ENCODE data around the gene RGS9.
"Not testable (repeated sequence)": the region's sequence is repeated elsewhere in the genome, so short reads cannot be mapped to it uniquely, and the experiment has no call there.

Gene RGS9

GRCh38 chr17:65155622-65156021 lies 18.5 kb downstream of the RGS9 start:
- DNase-seq (ENCODE audit: low read depth in 2 of 2, low spot score in 1 of 2), result no peak

- no peak for DNase-seq (ENCODE audit: low read depth in 2 of 2, low spot score in 1 of 2)
Measured at GRCh38 chr17:65156185-65156834, 19.1 kb downstream of the RGS9 start.

GRCh38 chr17:65156835-65157565 lies 19.8 kb downstream of the RGS9 start:
- no peak for DNase-seq (ENCODE audit: low read depth in 2 of 2, low spot score in 1 of 2)

- no peak for DNase-seq (ENCODE audit: low read depth in 2 of 2, low spot score in 1 of 2)
Measured at GRCh38 chr17:65158041-65158440, 20.9 kb downstream of the RGS9 start.

GRCh38 chr17:65158622-65159021 lies 21.5 kb downstream of the RGS9 start:
- DNase-seq (ENCODE audit: low read depth in 2 of 2, low spot score in 1 of 2), result no peak

- no peak for DNase-seq (ENCODE audit: low read depth in 2 of 2, low spot score in 1 of 2)
Measured at GRCh38 chr17:65160516-65160915, 23.3 kb downstream of the RGS9 start.

GRCh38 chr17:65163990-65164495 lies 26.9 kb downstream of the RGS9 start:
- no peak for DNase-seq (ENCODE audit: low read depth in 2 of 2, low spot score in 1 of 2)

GRCh38 chr17:65166787-65167186 lies 29.6 kb downstream of the RGS9 start:
- DNase-seq (ENCODE audit: low read depth in 2 of 2, low spot score in 1 of 2), result no peak

GRCh38 chr17:65167566-65167965 lies 30.4 kb downstream of the RGS9 start:
- DNase-seq (ENCODE audit: low read depth in 2 of 2, low spot score in 1 of 2), result no peak

- DNase-seq (ENCODE audit: low read depth in 2 of 2, low spot score in 1 of 2), result no peak
Measured at GRCh38 chr17:65169691-65170090, 32.5 kb downstream of the RGS9 start.

GRCh38 chr17:65170839-65171238 lies 33.7 kb downstream of the RGS9 start:
- no peak for DNase-seq (ENCODE audit: low read depth in 2 of 2, low spot score in 1 of 2)

- no peak for DNase-seq (ENCODE audit: low read depth in 2 of 2, low spot score in 1 of 2)
Measured at GRCh38 chr17:65171752-65172151, 34.6 kb downstream of the RGS9 start.

- DNase-seq (ENCODE audit: low read depth in 2 of 2, low spot score in 1 of 2), result no peak
Measured at GRCh38 chr17:65172496-65173136, 35.4 kb downstream of the RGS9 start.

- peak in 1 of 2 donors; percentile 62 for DNase-seq (ENCODE audit: low read depth in 2 of 2, low spot score in 1 of 2)
Measured at GRCh38 chr17:65173284-65173793, 36.2 kb downstream of the RGS9 start.

- DNase-seq (ENCODE audit: low read depth in 2 of 2, low spot score in 1 of 2), result no peak
Measured at GRCh38 chr17:65173976-65174683, 37.0 kb downstream of the RGS9 start.

GRCh38 chr17:65174974-65175373 lies 37.8 kb downstream of the RGS9 start:
- DNase-seq (ENCODE audit: low read depth in 2 of 2, low spot score in 1 of 2), result no peak

GRCh38 chr17:65175952-65176351 lies 38.8 kb downstream of the RGS9 start:
- DNase-seq (ENCODE audit: low read depth in 2 of 2, low spot score in 1 of 2), result no peak

GRCh38 chr17:65176646-65177409 lies 39.7 kb downstream of the RGS9 start:
- DNase-seq (ENCODE audit: low read depth in 2 of 2, low spot score in 1 of 2), result no peak

- DNase-seq (ENCODE audit: low read depth in 2 of 2, low spot score in 1 of 2), result no peak
Measured at GRCh38 chr17:65177901-65178300, 40.7 kb downstream of the RGS9 start.

- DNase-seq (ENCODE audit: low read depth in 2 of 2, low spot score in 1 of 2), result not testable (repeated sequence)
Measured at GRCh38 chr17:65180276-65180675, 43.1 kb downstream of the RGS9 start.

All from stimulated activated CD8-positive, alpha-beta memory T cell treated with anti-CD3 and anti-CD28 coated beads, Interleukin-4, amount 100 ng/mL, for 1 hour (primary cell).